ENCODE data around the gene NPTX1. TPM values are rescaled to one million over a fixed set of nuclear protein-coding genes. Genes with fewer than 3 reads are reported as not detected.

NPTX1 gene
- total and polyA plus RNA-seq, 9 of the 15 experiments (the other 6 are each of a cell fraction or from before 2014, with no cell fraction given) = 0.04 TPM; not detected in 8

GRCh38 chr17:80441133-80441578, 35.3 kb downstream of the NPTX1 start (continued):
- TF ChIP-seq MXD1 (CRISPR knock-in tag; IDR thresholded peaks at IDR 0.05; ENCODE audit: borderline replicate concordance, poor library complexity, severe bottlenecking) = no peak
- TF ChIP-seq ZNF586 (CRISPR knock-in tag; conservative IDR thresholded peaks at IDR 0.05) = no peak
- no peak for TF ChIP-seq ZBTB34 (CRISPR knock-in tag; IDR thresholded peaks at IDR 0.05)
- no peak for TF ChIP-seq HDGF (IDR thresholded peaks at IDR 0.05)
- TF ChIP-seq DLX4 (CRISPR knock-in tag; IDR thresholded peaks at IDR 0.05) = no peak
- TF ChIP-seq TAF15 (IDR thresholded peaks at IDR 0.05; ENCODE audit: low read depth, low read length) = no peak
- no peak for TF ChIP-seq ZNF282 (CRISPR knock-in tag; IDR thresholded peaks at IDR 0.05)
- TF ChIP-seq TBL1XR1 (IDR thresholded peaks at IDR 0.05; ENCODE audit: low read length in 2 of 2) = no peak
- TF ChIP-seq ZNF395 (CRISPR knock-in tag; IDR thresholded peaks at IDR 0.05) = no peak
- TF ChIP-seq GTF3C2 (IDR thresholded peaks at IDR 0.05; ENCODE audit: borderline replicate concordance, extremely low read depth, insufficient read length) = no peak
- 0 out of 2 replicates have a peak, but pooled peaks have one; percentile 36 for TF ChIP-seq NCOA1 (IDR thresholded peaks at IDR 0.05; ENCODE audit: low read depth)
- no peak for TF ChIP-seq KLF16 (IDR thresholded peaks at IDR 0.05)
- no peak for TF ChIP-seq SRSF1 (IDR thresholded peaks at IDR 0.05; ENCODE audit: low read depth, low read length)
- no peak for TF ChIP-seq JUND (IDR thresholded peaks at IDR 0.05; ENCODE audit: borderline replicate concordance, low read depth, low read length)
- TF ChIP-seq JUND (tag; IDR thresholded peaks at IDR 0.05; ENCODE audit: borderline replicate concordance, low read depth, low read length) = no peak; the same call in 2 of the 3 replicates
- TF ChIP-seq ZNF347 (CRISPR knock-in tag; IDR thresholded peaks at IDR 0.05; ENCODE audit: low read depth) = no peak
- TF ChIP-seq LEF1 (IDR thresholded peaks at IDR 0.05) = no peak
- TF ChIP-seq ARNT (IDR thresholded peaks at IDR 0.05) = no peak
- no peak for TF ChIP-seq HMG20B (CRISPR knock-in tag; IDR thresholded peaks at IDR 0.05)
- TF ChIP-seq SMAD4 (CRISPR knock-in tag; conservative IDR thresholded peaks at IDR 0.05) = no peak
- no peak for TF ChIP-seq ZNF143 (CRISPR knock-in tag; IDR thresholded peaks at IDR 0.05)
- TF ChIP-seq ZNF551 (CRISPR knock-in tag; IDR thresholded peaks at IDR 0.05) = no peak
- no peak for TF ChIP-seq ZNF224 (CRISPR knock-in tag; IDR thresholded peaks at IDR 0.05)
- no peak for TF ChIP-seq HMG20A (CRISPR knock-in tag; conservative IDR thresholded peaks at IDR 0.05)
- no peak for TF ChIP-seq TRIM24 (IDR thresholded peaks at IDR 0.05)
